DOHH2 (cell line): ENCODE data around the gene SLC6A3.

ENCODE experiments used
- EZH2phosphoT487 ChIP-seq: fragments of 200-600 bp; sonication (generic); IDR thresholded peaks from 2 replicates; pipeline ENCODE4 v1.6.1; 2017; ENCODE audit warnings: borderline replicate concordance, mild to moderate bottlenecking, antibody characterized with exemption, low read length, moderate library complexity, mixed read lengths
- TF ChIP-seq, protein P1 (sequence below): fragments of 200-600 bp; sonication (generic); IDR thresholded peaks from one replicate; pipeline ENCODE4 v1.5.1; 2014; ENCODE audit warnings: antibody characterized with exemption, mild to moderate bottlenecking, low read depth, low read length; ENCODE audit not compliant: poor library complexity, severe bottlenecking

- TF ChIP-seq, protein P1, sequence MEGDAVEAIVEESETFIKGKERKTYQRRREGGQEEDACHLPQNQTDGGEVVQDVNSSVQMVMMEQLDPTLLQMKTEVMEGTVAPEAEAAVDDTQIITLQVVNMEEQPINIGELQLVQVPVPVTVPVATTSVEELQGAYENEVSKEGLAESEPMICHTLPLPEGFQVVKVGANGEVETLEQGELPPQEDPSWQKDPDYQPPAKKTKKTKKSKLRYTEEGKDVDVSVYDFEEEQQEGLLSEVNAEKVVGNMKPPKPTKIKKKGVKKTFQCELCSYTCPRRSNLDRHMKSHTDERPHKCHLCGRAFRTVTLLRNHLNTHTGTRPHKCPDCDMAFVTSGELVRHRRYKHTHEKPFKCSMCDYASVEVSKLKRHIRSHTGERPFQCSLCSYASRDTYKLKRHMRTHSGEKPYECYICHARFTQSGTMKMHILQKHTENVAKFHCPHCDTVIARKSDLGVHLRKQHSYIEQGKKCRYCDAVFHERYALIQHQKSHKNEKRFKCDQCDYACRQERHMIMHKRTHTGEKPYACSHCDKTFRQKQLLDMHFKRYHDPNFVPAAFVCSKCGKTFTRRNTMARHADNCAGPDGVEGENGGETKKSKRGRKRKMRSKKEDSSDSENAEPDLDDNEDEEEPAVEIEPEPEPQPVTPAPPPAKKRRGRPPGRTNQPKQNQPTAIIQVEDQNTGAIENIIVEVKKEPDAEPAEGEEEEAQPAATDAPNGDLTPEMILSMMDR, result no peak
- TF ChIP-seq EZH2phosphoT487, result no peak
Measured at GRCh38 chr5:1360861-1361260, 84.4 kb downstream of the SLC6A3 start.
